HUES6 (cell line): ENCODE data around the gene BCAM.
"Not testable (repeated sequence)": the region's sequence is repeated elsewhere in the genome, so short reads cannot be mapped to it uniquely, and the experiment has no call there.

Experiments used
- H3K27ac ChIP-seq: 2 replicates; pipeline ENCODE4 v1.7.0; 2013; ENCODE audit warnings: low read depth, mild to moderate bottlenecking, low read length, inconsistent platforms
- H3K27me3 ChIP-seq: 2 replicates; pipeline ENCODE4 v1.6.1; 2013; ENCODE audit warnings: low read length; ENCODE audit not compliant: control insufficient read depth, insufficient read depth
- H3K36me3 ChIP-seq: 2 replicates; pipeline ENCODE4 v1.6.1; 2013; ENCODE audit warnings: low read length; ENCODE audit not compliant: control insufficient read depth, insufficient read depth
- H3K4me1 ChIP-seq: 2 replicates; pipeline ENCODE4 v1.6.1; 2013; ENCODE audit warnings: low read length; ENCODE audit not compliant: control insufficient read depth, insufficient read depth
- H3K4me3 ChIP-seq: 2 replicates; pipeline ENCODE4 v1.5.1; 2013; ENCODE audit warnings: low read depth, low read length
- H3K9ac ChIP-seq: one replicate; pipeline ENCODE4 v1.6.1; 2013; ENCODE audit warnings: mild to moderate bottlenecking, low read length
- H3K9me3 ChIP-seq: 2 replicates; pipeline ENCODE4 v1.6.1; 2013; ENCODE audit warnings: low read depth, low read length; ENCODE audit not compliant: control insufficient read depth, insufficient read depth

BCAM gene

DNA sequence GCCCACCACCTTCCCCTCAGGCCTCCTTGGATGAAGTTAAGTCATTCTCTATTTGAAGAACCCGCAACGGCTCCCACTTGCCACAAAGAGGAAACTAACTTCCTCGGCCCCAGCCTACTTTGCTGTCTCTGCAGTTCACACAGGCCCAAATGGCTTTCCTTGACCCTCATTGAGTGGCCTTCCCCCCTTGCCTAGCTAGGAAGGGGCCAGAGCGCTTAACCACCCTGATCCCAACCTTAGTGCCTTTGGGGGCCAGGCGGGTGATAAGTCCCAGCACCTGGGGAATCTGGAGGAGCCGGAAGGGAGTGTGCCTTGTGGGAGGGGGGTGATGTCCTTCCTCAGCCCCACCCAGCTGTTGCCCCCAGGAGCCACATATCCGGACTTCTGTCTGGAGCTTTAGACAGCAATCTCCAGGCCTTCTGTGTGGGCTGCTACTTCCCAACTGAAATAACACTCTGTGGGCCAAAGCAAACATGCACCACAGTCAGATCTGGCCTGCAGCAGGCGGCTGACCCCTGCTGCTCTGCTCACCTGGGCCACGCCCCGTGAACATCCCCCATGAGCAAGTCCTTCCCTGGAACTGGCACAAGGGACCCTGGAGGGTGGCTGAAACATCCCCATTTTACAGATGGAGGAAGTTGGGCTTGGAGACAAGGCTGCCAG is 47.6 kb downstream of the BCAM start:
- H3K27ac ChIP-seq: no peak overlapping the region

DNA sequence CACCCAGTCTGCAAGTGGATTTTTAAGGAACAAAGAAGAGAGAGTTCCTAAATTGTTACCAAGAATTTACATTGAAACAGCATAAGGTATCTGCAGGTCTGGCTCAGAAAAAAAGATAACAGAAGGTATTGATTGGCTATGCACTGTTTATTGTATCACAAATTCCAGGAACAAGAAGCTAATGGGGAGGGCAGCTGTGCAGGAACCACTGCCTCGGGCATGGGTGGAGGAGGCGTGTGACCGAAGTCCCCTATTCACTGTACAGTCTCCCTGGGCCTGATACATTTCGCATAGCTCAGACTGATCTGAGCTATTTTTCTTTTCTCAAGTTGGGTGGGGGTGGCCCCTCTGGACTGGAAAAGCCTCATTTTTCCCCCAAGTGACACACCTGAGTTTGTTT is 48.9 kb downstream of the BCAM start:
- no peak overlapping the region for H3K4me3 ChIP-seq
- no peak overlapping the region for H3K27ac ChIP-seq
- peaks cover 56% of the 10 kb centered on the region for H3K36me3 ChIP-seq
- H3K27me3 ChIP-seq: no peaks in the 10 kb centered on the region
- peaks cover 10% of the 10 kb centered on the region; the same call in 1 of the 2 replicates for H3K4me1 ChIP-seq
- no peak overlapping the region for H3K9ac ChIP-seq
- H3K9me3 ChIP-seq: no peaks in the 10 kb centered on the region

More for the DNA sequence above, 47.6 kb downstream of the BCAM start:
- Histone ChIP-seq H3K9ac (no peak overlapping the region), H3K9me3 (no peaks in the 10 kb centered on the region), H3K36me3 (peaks cover 57% of the 10 kb centered on the region), H3K4me3 (no peak overlapping the region), H3K27me3 (no peaks in the 10 kb centered on the region), H3K4me1 (peaks cover 10% of the 10 kb centered on the region; the same call in 1 of the 2 replicates)

DNA sequence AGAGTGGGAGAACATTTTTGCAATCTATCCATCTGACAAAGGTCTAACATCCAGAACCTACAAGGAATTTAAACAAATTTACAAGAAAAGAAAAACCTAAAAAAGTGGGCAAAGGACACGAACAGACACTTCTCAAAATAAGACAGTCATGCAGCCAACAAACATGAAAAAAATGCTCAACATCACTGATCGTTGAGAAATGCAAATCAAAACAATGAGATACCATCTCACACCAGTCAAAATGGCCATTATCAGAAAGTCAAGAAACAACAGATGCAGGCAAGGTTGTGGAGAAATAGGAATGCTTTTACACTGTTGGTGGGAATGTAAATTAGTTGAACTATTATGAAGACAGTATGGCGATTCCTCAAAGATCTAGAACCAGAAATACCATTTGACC is 52.7 kb downstream of the BCAM start:
- H3K4me3 ChIP-seq, H3K4me1 ChIP-seq, H3K9ac ChIP-seq, H3K9me3 ChIP-seq, H3K27ac ChIP-seq, H3K27me3 ChIP-seq: not testable (repeated sequence)
- H3K36me3 ChIP-seq: peaks cover 61% of the 10 kb centered on the region

DNA sequence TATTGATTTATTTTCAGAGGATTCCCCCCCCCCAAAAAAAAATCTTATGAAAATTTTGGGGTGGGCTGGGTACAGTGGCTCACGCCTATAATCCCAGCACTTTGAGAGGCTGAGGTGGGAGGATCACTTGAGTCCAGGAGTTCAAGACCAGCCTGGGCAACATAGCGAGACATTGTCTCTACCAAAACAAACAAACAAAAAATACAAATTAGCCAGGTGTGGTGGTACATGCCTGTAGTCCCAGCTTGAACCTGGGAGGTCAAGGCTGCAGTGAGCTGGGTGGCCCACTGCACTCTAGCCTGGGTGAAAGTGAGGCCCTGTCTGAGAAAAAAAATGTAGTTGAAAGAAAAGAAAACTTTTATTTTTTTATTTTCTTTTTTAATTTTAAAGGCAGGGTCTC is 55.1 kb downstream of the BCAM start:
- Histone ChIP-seq H3K27ac (no peak overlapping the region), H3K27me3 (no peaks in the 10 kb centered on the region), H3K36me3 (peaks cover 67% of the 10 kb centered on the region), H3K4me1 (no peaks in the 10 kb centered on the region), H3K4me3 (no peak overlapping the region), H3K9me3 (no peaks in the 10 kb centered on the region), H3K9ac (no peak overlapping the region)

DNA sequence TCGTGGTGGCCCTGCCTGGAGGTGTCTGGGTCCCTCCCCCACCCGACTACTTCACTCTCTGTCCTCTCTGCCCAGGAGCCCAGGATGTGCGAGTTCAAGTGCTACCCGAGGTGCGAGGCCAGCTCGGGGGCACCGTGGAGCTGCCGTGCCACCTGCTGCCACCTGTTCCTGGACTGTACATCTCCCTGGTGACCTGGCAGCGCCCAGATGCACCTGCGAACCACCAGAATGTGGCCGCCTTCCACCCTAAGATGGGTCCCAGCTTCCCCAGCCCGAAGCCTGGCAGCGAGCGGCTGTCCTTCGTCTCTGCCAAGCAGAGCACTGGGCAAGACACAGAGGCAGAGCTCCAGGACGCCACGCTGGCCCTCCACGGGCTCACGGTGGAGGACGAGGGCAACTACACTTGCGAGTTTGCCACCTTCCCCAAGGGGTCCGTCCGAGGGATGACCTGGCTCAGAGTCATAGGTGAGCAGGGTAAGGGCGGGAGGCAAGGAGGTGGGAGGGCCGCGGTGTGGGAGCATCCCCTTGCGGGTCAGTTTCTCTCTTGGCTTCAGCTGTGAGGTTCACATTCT is 56.4 kb downstream of the BCAM start:
- H3K9me3 ChIP-seq: no peaks in the 10 kb centered on the region
- H3K27me3 ChIP-seq: no peaks in the 10 kb centered on the region
- peaks cover 64% of the 10 kb centered on the region for H3K36me3 ChIP-seq
- no peak overlapping the region for H3K9ac ChIP-seq
- no peak overlapping the region for H3K27ac ChIP-seq
- no peak overlapping the region for H3K4me3 ChIP-seq
- H3K4me1 ChIP-seq: no peaks in the 10 kb centered on the region

- Histone ChIP-seq H3K9ac (no peak overlapping the region), H3K4me3 (no peak overlapping the region), H3K4me1 (no peaks in the 10 kb centered on the region), H3K27ac (no peak overlapping the region), H3K36me3 (peaks cover 64% of the 10 kb centered on the region), H3K27me3 (no peaks in the 10 kb centered on the region), H3K9me3 (no peaks in the 10 kb centered on the region)
Observed at GRCh38 chr19:44866664-44867063, 57.8 kb downstream of the BCAM start.

- peaks cover 73% of the 10 kb centered on the region for H3K36me3 ChIP-seq
- H3K4me1 ChIP-seq: no peaks in the 10 kb centered on the region
- no peak overlapping the region for H3K4me3 ChIP-seq
- H3K27ac ChIP-seq: no peak overlapping the region
- no peaks in the 10 kb centered on the region for H3K9me3 ChIP-seq
- no peak overlapping the region for H3K9ac ChIP-seq
- H3K27me3 ChIP-seq: no peaks in the 10 kb centered on the region
Observed at GRCh38 chr19:44867578-44867977, 58.7 kb downstream of the BCAM start.

- no peak overlapping the region for H3K27ac ChIP-seq
- no peak overlapping the region for H3K4me3 ChIP-seq
- H3K4me1 ChIP-seq: no peaks in the 10 kb centered on the region
- peaks cover 87% of the 10 kb centered on the region for H3K36me3 ChIP-seq
- no peaks in the 10 kb centered on the region for H3K9me3 ChIP-seq
- no peaks in the 10 kb centered on the region for H3K27me3 ChIP-seq
- H3K9ac ChIP-seq: no peak overlapping the region
Observed at GRCh38 chr19:44869733-44870470, 61.0 kb downstream of the BCAM start.
